GM18861 (cell line): ENCODE data around the gene PPP2R2C.

Experiments
- ATAC-seq: cut with Tn5 transposase; IDR thresholded peaks from one replicate; pipeline ENCODE4 v1.9.1; 2021; ENCODE audit not compliant: unreplicated experiment

PPP2R2C gene

GRCh38 chr4:6348408-6348807 is 124.0 kb downstream of the PPP2R2C start:
- no peak for ATAC-seq

- no peak for ATAC-seq
Observed at GRCh38 chr4:6347511-6348045, 124.8 kb downstream of the PPP2R2C start.

GRCh38 chr4:6346373-6347110 is 125.9 kb downstream of the PPP2R2C start:
- no peak for ATAC-seq

GRCh38 chr4:6345866-6346265 is 126.5 kb downstream of the PPP2R2C start:
- no peak for ATAC-seq

GRCh38 chr4:6345096-6345830 is 127.2 kb downstream of the PPP2R2C start:
- ATAC-seq, result no peak

- ATAC-seq, result no peak
Observed at GRCh38 chr4:6343939-6344408, 128.4 kb downstream of the PPP2R2C start.

- ATAC-seq, result no peak
Observed at GRCh38 chr4:6342530-6343293, 129.7 kb downstream of the PPP2R2C start.

- ATAC-seq, result no peak
Observed at GRCh38 chr4:6341696-6342095, 130.7 kb downstream of the PPP2R2C start.

GRCh38 chr4:6340446-6341015 is 131.9 kb downstream of the PPP2R2C start:
- ATAC-seq, result no peak

- no peak for ATAC-seq
Observed at GRCh38 chr4:6339818-6340445, 132.5 kb downstream of the PPP2R2C start.

- no peak for ATAC-seq
Observed at GRCh38 chr4:6338951-6339817, 133.2 kb downstream of the PPP2R2C start.

- peak; percentile 46 for ATAC-seq
Observed at GRCh38 chr4:6338175-6338950, 134.1 kb downstream of the PPP2R2C start.

GRCh38 chr4:6337331-6337935 is 135.0 kb downstream of the PPP2R2C start:
- ATAC-seq, result no peak

GRCh38 chr4:6336166-6336565 is 136.2 kb downstream of the PPP2R2C start:
- ATAC-seq, result no peak

- ATAC-seq, result no peak
Observed at GRCh38 chr4:6335040-6335590, 137.3 kb downstream of the PPP2R2C start.

- no peak for ATAC-seq
Observed at GRCh38 chr4:6334203-6334887, 138.1 kb downstream of the PPP2R2C start.
